Embryonic facial prominence (tissue), 1 donor: ENCODE data around the gene CELA2A.
"Not testable (repeated sequence)": the region's sequence is repeated elsewhere in the genome, so short reads cannot be mapped to it uniquely, and the experiment has no call there.

Experiments used
- DNase-seq: peaks from one replicate; pipeline ENCODE4 v3.0.0-alpha.2; 2016; ENCODE audit errors: extremely low spot score

Gene CELA2A

GRCh38 chr1:15424981-15425380 is 31.6 kb upstream of the CELA2A start:
- no peak for DNase-seq

- DNase-seq: no peak
Observed at GRCh38 chr1:15425521-15425920, 31.0 kb upstream of the CELA2A start.

GRCh38 chr1:15425958-15426357 is 30.6 kb upstream of the CELA2A start:
- no peak for DNase-seq

- no peak for DNase-seq
Observed at GRCh38 chr1:15426492-15427279, 29.8 kb upstream of the CELA2A start.

- no peak for DNase-seq
Observed at GRCh38 chr1:15427280-15427666, 29.3 kb upstream of the CELA2A start.

- not testable (repeated sequence) for DNase-seq
Observed at GRCh38 chr1:15428252-15428651, 28.3 kb upstream of the CELA2A start.

GRCh38 chr1:15428815-15429435 is 27.6 kb upstream of the CELA2A start:
- no peak for DNase-seq

GRCh38 chr1:15429701-15430149 is 26.8 kb upstream of the CELA2A start:
- DNase-seq: no peak

GRCh38 chr1:15430787-15431570 is 25.6 kb upstream of the CELA2A start:
- DNase-seq: no peak

GRCh38 chr1:15431571-15431948 is 25.0 kb upstream of the CELA2A start:
- DNase-seq: no peak

- DNase-seq: no peak
Observed at GRCh38 chr1:15432324-15432723, 24.2 kb upstream of the CELA2A start.

GRCh38 chr1:15433471-15433870 is 23.1 kb upstream of the CELA2A start:
- no peak for DNase-seq

GRCh38 chr1:15434739-15435138 is 21.8 kb upstream of the CELA2A start:
- DNase-seq: not testable (repeated sequence)

GRCh38 chr1:15435239-15436077 is 21.1 kb upstream of the CELA2A start:
- no peak for DNase-seq

- DNase-seq: no peak
Observed at GRCh38 chr1:15436881-15437442, 19.6 kb upstream of the CELA2A start.

GRCh38 chr1:15439325-15439724 is 17.2 kb upstream of the CELA2A start:
- DNase-seq: no peak

GRCh38 chr1:15440357-15440756 is 16.2 kb upstream of the CELA2A start:
- no peak for DNase-seq

- DNase-seq: no peak
Observed at GRCh38 chr1:15441247-15441646, 15.3 kb upstream of the CELA2A start.

- DNase-seq: no peak
Observed at GRCh38 chr1:15442119-15442518, 14.4 kb upstream of the CELA2A start.

- no peak for DNase-seq
Observed at GRCh38 chr1:15442759-15443158, 13.8 kb upstream of the CELA2A start.

- DNase-seq: no peak
Observed at GRCh38 chr1:15443281-15443680, 13.3 kb upstream of the CELA2A start.
